ENCODE results near the gene ACSL1. TPM values are rescaled to one million over a fixed set of nuclear protein-coding genes. Genes with fewer than 3 reads are reported as not detected.

Gene ACSL1
- total and polyA plus RNA-seq, 9 of the 15 experiments (the other 6 are each of a cell fraction or from before 2014, with no cell fraction given) = 6.7 to 24.1 (median 15.0) TPM

DNA sequence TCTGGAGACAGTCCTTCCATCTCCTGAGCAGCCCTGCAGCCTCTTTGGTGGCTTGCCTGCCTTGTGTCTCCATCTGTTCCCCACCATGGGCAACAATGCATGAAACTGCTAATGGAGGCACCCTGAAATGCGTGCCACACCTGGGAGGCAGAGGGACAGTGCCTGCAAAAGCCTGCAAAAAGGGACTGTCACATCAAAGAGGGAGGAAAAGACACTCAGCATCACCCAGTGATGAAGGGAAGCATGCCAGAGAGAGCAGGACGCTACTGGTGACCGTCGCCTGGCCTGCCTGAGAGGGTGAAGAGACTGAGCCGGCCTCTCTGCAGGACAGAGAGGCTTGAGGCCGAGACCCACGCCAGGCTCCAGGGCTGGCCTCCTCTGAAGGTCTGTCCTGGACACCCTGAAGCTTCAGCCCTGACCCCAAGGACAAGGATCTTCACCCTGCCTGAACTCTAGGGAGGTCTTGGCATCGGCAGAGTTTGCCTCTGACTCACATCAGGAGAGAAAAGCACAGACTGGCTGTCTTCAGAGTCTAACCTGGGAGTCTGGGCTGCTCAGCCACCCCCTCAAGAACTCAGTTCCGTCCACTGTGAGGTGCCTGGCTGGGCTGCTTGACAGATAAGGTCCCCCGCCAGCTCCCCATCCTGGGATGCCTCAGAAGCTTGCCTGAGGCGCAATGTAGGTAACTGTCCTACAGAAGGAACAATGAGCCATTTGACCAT is 8.1 kb downstream of the ACSL1 start (continued):
- TF ChIP-seq, protein P1, sequence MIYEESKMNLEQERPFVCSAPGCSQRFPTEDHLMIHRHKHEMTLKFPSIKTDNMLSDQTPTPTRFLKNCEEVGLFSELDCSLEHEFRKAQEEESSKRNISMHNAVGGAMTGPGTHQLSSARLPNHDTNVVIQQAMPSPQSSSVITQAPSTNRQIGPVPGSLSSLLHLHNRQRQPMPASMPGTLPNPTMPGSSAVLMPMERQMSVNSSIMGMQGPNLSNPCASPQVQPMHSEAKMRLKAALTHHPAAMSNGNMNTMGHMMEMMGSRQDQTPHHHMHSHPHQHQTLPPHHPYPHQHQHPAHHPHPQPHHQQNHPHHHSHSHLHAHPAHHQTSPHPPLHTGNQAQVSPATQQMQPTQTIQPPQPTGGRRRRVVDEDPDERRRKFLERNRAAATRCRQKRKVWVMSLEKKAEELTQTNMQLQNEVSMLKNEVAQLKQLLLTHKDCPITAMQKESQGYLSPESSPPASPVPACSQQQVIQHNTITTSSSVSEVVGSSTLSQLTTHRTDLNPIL (CRISPR knock-in tag; IDR thresholded peaks at IDR 0.05) = no peak
- TF ChIP-seq ZNF239 (CRISPR knock-in tag; IDR thresholded peaks at IDR 0.05) (no peak), HDAC3 (IDR thresholded peaks at IDR 0.05; ENCODE audit: borderline replicate concordance, partially characterized antibody) (no peak), EGR1 (conservative IDR thresholded peaks at IDR 0.05) (peak; percentile 31; the same call in 1 of the 2 replicates), NFE2 (IDR thresholded peaks at IDR 0.05; ENCODE audit: low read depth) (no peak), HSF4 (CRISPR knock-in tag; IDR thresholded peaks at IDR 0.05; ENCODE audit: borderline replicate concordance) (no peak)

GRCh38 chr4:184816962-184817361 is 8.8 kb downstream of the ACSL1 start:
- H3K9ac ChIP-seq (ENCODE audit: insufficient read depth in 1 of 2, low read depth in 2 of 2, low read length in 2 of 2) = no peak overlapping the region
- no peak for ATAC-seq
- H3K4me1 ChIP-seq (replicated peaks in 1 of 2; ENCODE audit: control insufficient read depth in 2 of 2, insufficient read depth in 2 of 2, low read length in 2 of 2) = peaks cover 26 to 51% of the 10 kb centered on the region in 2 experiments
- no peak overlapping the region for H3K4me2 ChIP-seq (ENCODE audit: insufficient read depth, low read length)
- no peaks in the 10 kb centered on the region for H3K9me3 ChIP-seq (replicated peaks; ENCODE audit: control insufficient read depth, insufficient read depth, low read depth, low read length)
- in situ Hi-C loops (cut with MboI) = no loop called here
- no peaks in the 10 kb centered on the region for H3K27me3 ChIP-seq (ENCODE audit: control insufficient read depth in 2 of 2, insufficient read depth in 2 of 2, low read length in 2 of 2)
- no peak for FAIRE-seq
- TF ChIP-seq SRSF1 (IDR thresholded peaks at IDR 0.05; ENCODE audit: low read depth, low read length) (no peak), DEAF1 (CRISPR knock-in tag; IDR thresholded peaks at IDR 0.05) (no peak), E2F3 (CRISPR knock-in tag; IDR thresholded peaks at IDR 0.05) (no peak), ZNF253 (CRISPR knock-in tag; conservative IDR thresholded peaks at IDR 0.05) (no peak), ZBTB8A (IDR thresholded peaks at IDR 0.05; ENCODE audit: partially characterized antibody) (no peak), POLR2G (IDR thresholded peaks at IDR 0.05; ENCODE audit: low read depth, low read length) (no peak)
- no peaks in the 10 kb centered on the region for H3K9me1 ChIP-seq (ENCODE audit: control insufficient read depth, insufficient read depth, low read length)
- BruUV-seq (replicated peaks) = no TSS peak
- ChIA-PET POLR2A (no interaction called here), CTCF (ENCODE audit: low intra/inter-chr PET ratio) (no interaction called here)
- peaks cover 8% of the 10 kb centered on the region; the same call in 2 of the 3 replicates for H3K79me2 ChIP-seq (ENCODE audit: control insufficient read depth, insufficient read depth, low read length)
- H2AFZ ChIP-seq (ENCODE audit: low read depth, low read length) = no peak overlapping the region
- no peak overlapping the region for H3K27ac ChIP-seq (ENCODE audit: extremely low read depth, low read depth, low read length)
- no peak for DNase-seq (ENCODE audit: extremely low read depth in 1 of 4, low spot score in 3 of 4)
- intact Hi-C loops (cut with micrococcal nuclease) = no loop called here
- peaks cover 17% of the 10 kb centered on the region; the same call in 1 of the 2 replicates for H4K20me1 ChIP-seq (replicated peaks; ENCODE audit: control insufficient read depth, insufficient read depth, low read length)
- no peak overlapping the region for H3K4me3 ChIP-seq
- no peaks in the 10 kb centered on the region for H3K36me3 ChIP-seq (ENCODE audit: control insufficient read depth, insufficient read depth, low read length)

Measured in K562 (cell line).